ENCODE measurements around the gene USP50.

DNA sequence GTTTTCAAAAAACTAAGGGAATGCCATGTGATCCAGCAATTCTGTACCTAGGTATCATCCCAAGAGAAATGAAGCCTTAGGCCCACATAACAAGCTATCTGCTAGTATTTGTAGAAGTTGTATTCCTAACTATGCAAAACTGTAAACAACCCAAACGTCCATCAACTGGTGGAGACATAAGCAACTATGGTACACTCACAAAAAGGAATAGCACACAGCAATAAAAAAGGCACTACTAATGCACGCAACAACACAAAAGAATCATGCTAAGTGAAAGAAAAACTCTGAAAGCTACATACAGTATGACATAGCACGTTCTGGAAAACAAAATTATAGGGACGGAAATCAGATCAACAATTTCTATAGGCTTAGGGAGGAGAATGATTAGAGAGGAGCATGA, 15.3 kb downstream of the USP50 start:
- TF ChIP-seq EZH2 (IDR thresholded peaks at IDR 0.05; ENCODE audit: insufficient read depth, poor library complexity, severe bottlenecking) (no peak), EZH2phosphoT487 (IDR thresholded peaks at IDR 0.05; ENCODE audit: insufficient read depth, low read depth) (no peak)

All from GM23248 (cell line).